GM11168 (cell line): ENCODE measurements around the gene CNTN5.

Source experiments
- in situ Hi-C: fragments of 300-500 bp; cut with MboI; formaldehyde crosslinking; loops from one replicate; pipeline ENCODE4 v1.12.0; 2022; ENCODE audit warnings: low sequenced_read_pairs; ENCODE audit not compliant: unreplicated experiment

The CNTN5 gene

GRCh38 chr11:99568808-99569207 lies 548.1 kb downstream of the CNTN5 start:
- in situ Hi-C loops, result no loop called here

GRCh38 chr11:99571094-99571493 lies 550.3 kb downstream of the CNTN5 start:
- in situ Hi-C loops, result no loop called here

GRCh38 chr11:99584830-99585229 lies 564.1 kb downstream of the CNTN5 start:
- in situ Hi-C loops, result no loop called here

- in situ Hi-C loops, result no loop called here
These were observed 564.9 kb downstream of the CNTN5 start for GRCh38 chr11:99585606-99586005.

GRCh38 chr11:99589771-99590170 lies 569.0 kb downstream of the CNTN5 start:
- in situ Hi-C loops, result no loop called here

- in situ Hi-C loops, result no loop called here
These were observed 571.5 kb downstream of the CNTN5 start for GRCh38 chr11:99592266-99592665.

- in situ Hi-C loops, result no loop called here
These were observed 572.4 kb downstream of the CNTN5 start for GRCh38 chr11:99593197-99593596.

- in situ Hi-C loops, result no loop called here
These were observed 580.4 kb downstream of the CNTN5 start for GRCh38 chr11:99601179-99601578.

- in situ Hi-C loops, result no loop called here
These were observed 593.6 kb downstream of the CNTN5 start for GRCh38 chr11:99614352-99614751.

GRCh38 chr11:99630629-99631028 lies 609.9 kb downstream of the CNTN5 start:
- in situ Hi-C loops, result no loop called here

GRCh38 chr11:99631618-99632017 lies 610.9 kb downstream of the CNTN5 start:
- in situ Hi-C loops, result no loop called here

GRCh38 chr11:99632969-99633368 lies 612.2 kb downstream of the CNTN5 start:
- in situ Hi-C loops, result no loop called here

- in situ Hi-C loops, result no loop called here
These were observed 613.8 kb downstream of the CNTN5 start for GRCh38 chr11:99634581-99634980.

- in situ Hi-C loops, result no loop called here
These were observed 617.4 kb downstream of the CNTN5 start for GRCh38 chr11:99638073-99638553.

- in situ Hi-C loops, result no loop called here
These were observed 619.9 kb downstream of the CNTN5 start for GRCh38 chr11:99640671-99641070.

- in situ Hi-C loops, result no loop called here
These were observed 625.2 kb downstream of the CNTN5 start for GRCh38 chr11:99645934-99646333.

GRCh38 chr11:99670067-99670676 lies 649.4 kb downstream of the CNTN5 start:
- in situ Hi-C loops, result no loop called here

- in situ Hi-C loops, result no loop called here
These were observed 651.2 kb downstream of the CNTN5 start for GRCh38 chr11:99671808-99672409.

GRCh38 chr11:99676292-99676691 lies 655.5 kb downstream of the CNTN5 start:
- in situ Hi-C loops, result no loop called here

- in situ Hi-C loops, result no loop called here
These were observed 661.4 kb downstream of the CNTN5 start for GRCh38 chr11:99682171-99682570.

- in situ Hi-C loops, result no loop called here
These were observed 661.9 kb downstream of the CNTN5 start for GRCh38 chr11:99682646-99683045.

- in situ Hi-C loops, result no loop called here
These were observed 663.2 kb downstream of the CNTN5 start for GRCh38 chr11:99683933-99684332.
